ENCODE measurements around the gene ISOC2. TPM values are rescaled to one million over a fixed set of nuclear protein-coding genes. Genes with fewer than 3 reads are reported as not detected.

The ISOC2 gene
- total RNA-seq, 6 experiments from 2014 or later: 60.1 to 81.4 (median 66.8) TPM

DNA sequence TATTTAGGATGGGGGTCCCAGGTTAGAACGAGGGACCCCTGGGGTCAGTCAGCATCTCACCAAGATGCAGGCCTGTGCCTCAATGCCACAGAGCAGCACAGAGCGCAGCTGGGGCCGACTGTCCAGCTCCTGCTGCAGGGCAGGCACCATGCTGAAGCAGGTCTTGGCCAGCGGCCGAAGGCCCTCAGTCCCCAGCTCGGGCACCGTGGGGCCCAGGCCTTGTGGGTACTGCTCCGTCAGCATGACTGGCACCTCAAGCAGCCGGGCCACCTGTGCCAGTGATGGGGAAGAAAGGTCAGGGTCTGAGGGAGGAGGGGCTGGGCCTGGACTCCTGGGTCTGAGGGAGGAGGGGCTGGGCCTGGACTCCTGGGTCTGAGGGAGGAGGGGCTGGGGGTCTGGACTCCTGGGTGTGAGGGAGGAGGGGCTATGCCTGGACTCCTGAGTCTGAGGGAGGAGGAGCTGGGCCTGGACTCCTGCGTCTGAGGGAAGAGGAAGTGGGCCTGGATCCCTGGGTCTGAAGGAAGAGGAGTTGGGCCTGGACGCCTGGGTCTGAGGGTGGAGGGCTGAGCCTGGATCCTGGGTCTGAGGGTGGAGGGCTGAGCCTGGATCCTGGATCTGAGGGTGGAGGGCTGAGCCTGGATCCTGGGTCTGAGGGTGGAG lies 5.7 kb downstream of the ISOC2 start:
- TF ChIP-seq, protein P1, sequence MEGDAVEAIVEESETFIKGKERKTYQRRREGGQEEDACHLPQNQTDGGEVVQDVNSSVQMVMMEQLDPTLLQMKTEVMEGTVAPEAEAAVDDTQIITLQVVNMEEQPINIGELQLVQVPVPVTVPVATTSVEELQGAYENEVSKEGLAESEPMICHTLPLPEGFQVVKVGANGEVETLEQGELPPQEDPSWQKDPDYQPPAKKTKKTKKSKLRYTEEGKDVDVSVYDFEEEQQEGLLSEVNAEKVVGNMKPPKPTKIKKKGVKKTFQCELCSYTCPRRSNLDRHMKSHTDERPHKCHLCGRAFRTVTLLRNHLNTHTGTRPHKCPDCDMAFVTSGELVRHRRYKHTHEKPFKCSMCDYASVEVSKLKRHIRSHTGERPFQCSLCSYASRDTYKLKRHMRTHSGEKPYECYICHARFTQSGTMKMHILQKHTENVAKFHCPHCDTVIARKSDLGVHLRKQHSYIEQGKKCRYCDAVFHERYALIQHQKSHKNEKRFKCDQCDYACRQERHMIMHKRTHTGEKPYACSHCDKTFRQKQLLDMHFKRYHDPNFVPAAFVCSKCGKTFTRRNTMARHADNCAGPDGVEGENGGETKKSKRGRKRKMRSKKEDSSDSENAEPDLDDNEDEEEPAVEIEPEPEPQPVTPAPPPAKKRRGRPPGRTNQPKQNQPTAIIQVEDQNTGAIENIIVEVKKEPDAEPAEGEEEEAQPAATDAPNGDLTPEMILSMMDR (IDR thresholded peaks at IDR 0.05): no peak
- peaks cover 6% of the 10 kb centered on the region for H3K36me3 Mint-ChIP-seq (ENCODE audit: low read depth)
- H3K4me3 Mint-ChIP-seq: no peak overlapping the region
- H3K4me1 Mint-ChIP-seq (ENCODE audit: low read depth): peaks cover 14% of the 10 kb centered on the region
- peaks cover 10% of the 10 kb centered on the region for H3K27me3 Mint-ChIP-seq (ENCODE audit: insufficient read depth)
- no peaks in the 10 kb centered on the region for H3K9me3 Mint-ChIP-seq
- no peak overlapping the region for H3K27ac Mint-ChIP-seq
- DNase-seq: no peak

DNA sequence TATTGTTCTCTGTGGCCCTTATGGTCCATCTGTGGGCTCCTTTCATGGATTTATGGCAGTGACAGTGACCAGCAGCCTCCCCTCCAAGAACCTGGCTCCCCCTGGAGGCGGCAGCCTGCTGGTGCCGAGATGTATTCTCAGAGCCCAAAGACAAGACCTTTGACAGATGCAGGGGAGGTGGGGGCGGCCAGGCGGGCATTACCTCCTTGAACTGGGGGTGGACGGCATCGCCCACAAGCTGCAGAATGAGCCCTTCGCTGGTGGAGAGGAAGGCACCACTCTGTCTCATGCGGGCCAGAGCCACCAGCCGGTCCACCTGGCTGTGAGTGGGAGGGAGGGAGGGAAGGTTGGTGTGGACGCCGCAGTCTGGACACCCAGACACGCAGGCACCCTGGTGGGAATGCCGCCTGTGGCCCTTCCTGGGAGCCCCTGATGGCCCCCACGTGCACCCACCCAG lies 6.6 kb downstream of the ISOC2 start:
- TF ChIP-seq, protein P1 (IDR thresholded peaks at IDR 0.05): peak; percentile 82
- Mint-ChIP-seq H3K9me3 (no peaks in the 10 kb centered on the region), H3K36me3 (ENCODE audit: low read depth) (peaks cover 6% of the 10 kb centered on the region), H3K4me3 (no peak overlapping the region), H3K27ac (no peak overlapping the region), H3K27me3 (ENCODE audit: insufficient read depth) (peaks cover 15% of the 10 kb centered on the region), H3K4me1 (ENCODE audit: low read depth) (peaks cover 5% of the 10 kb centered on the region)
- DNase-seq: peak; percentile 37

DNA sequence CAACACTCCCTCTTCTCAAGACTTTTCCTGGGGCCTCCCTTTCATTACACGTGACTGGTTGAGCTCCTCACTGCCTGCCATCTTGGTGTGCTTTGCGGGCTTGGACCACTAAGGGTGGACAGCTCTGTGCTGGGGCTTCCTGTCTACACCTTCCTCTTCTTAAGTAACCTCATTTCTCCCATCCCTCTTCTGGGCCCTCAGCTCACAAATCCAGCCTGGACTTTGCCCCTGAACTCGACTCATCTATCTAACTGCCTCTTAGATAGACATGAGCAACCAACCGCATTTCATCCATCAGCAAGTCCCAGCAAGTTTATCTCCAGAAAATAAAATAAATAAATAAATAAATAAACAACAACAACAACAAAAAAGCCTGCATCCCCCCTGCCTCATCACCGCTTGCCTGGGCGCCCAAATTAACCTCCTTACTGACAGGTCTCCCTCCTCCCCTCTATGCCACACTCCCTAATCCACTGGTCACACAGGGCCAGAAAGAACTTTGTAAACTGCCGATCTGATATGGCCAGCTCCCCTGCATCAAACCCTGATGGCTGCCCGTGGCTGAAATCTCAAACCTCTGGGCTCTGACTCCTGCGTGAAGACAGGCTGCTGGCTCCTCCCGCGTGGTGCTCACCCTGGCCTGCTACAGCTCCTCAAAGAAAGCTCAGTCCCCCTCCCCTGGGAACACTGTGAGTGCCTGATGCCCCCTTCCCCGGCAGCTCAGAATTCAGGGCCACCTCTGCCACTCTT lies 7.8 kb downstream of the ISOC2 start:
- Mint-ChIP-seq H3K27ac (no peak overlapping the region), H3K27me3 (ENCODE audit: insufficient read depth) (peaks cover 16% of the 10 kb centered on the region), H3K4me1 (ENCODE audit: low read depth) (no peaks in the 10 kb centered on the region), H3K36me3 (ENCODE audit: low read depth) (peaks cover 6% of the 10 kb centered on the region), H3K9me3 (no peaks in the 10 kb centered on the region), H3K4me3 (no peak overlapping the region)
- DNase-seq: no peak
- TF ChIP-seq, protein P1 (IDR thresholded peaks at IDR 0.05): no peak

DNA sequence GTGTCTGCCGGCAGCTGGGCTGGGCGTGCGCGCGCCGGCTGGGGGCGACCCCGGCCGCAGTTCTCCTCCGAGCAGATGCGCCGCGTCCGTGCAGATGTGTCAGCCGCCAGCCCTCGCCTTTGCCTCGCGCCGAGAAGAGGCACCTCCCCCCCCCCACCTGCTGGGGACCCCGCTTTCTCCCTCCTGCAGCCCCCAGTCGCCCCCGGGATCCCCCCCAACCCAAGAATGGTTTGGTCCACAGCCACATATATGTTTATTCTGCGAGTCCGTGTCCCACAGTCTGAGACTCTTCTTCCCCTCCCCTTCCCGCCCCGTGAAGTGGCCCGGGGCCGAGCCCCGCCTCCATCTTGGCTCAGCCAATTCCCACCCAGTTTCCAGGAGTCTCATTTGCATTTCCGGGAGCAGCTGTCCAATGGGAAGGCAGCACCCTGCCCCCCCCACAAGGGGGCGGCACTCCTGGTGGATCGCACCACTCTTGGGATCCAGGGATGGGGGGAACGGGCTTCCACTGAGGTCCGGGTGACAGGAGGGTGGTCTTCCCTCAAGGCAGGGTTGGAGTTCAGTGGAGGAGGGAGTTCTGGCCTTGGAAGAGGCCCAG lies 8.6 kb downstream of the ISOC2 start:
- H3K4me3 Mint-ChIP-seq: no peak overlapping the region
- TF ChIP-seq, protein P1 (IDR thresholded peaks at IDR 0.05): peak; percentile 62
- peaks cover 6% of the 10 kb centered on the region for H3K36me3 Mint-ChIP-seq (ENCODE audit: low read depth)

DNA sequence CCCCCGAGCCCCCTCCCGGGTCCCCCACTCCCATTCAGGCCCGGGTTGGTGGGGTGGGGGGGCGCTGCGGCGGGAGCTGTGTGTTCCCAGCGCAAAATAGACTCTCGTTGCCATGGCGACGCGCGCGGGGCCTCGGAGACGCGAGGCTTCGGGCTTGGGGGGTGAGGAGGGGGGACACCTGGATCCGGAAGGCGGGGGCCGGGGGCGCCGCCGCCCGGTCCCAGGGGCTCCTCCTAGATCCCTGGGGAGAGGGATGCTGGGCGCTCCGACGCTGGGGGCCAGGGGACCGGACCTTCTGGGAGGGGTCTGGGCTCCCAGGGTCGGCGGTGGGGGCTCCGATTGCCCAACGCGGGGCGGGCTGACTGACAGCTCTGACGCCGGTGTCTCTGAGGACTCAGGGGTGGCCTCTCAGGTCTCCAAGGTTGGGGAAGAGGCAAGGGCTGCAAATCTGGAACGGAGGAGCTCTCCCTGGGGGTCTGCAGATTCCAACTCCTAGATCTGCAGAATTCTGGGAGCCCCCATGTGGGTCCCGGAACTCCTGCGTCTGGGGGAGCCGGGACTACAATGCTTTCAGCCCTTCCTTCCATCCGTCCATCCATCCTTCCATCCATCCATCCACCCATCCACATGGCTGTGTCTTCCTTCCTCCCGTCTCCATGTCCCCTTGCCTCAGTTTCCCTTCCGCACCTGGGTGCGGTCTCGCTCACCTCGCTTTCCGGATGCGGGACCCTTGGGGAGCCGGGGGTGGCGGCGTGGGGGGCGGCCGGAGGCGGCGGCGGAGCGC lies 9.3 kb downstream of the ISOC2 start:
- Mint-ChIP-seq H3K27ac (no peak overlapping the region), H3K36me3 (ENCODE audit: low read depth) (peaks cover 6% of the 10 kb centered on the region), H3K4me1 (ENCODE audit: low read depth) (no peaks in the 10 kb centered on the region), H3K9me3 (no peaks in the 10 kb centered on the region), H3K27me3 (ENCODE audit: insufficient read depth) (peaks cover 16% of the 10 kb centered on the region), H3K4me3 (no peak overlapping the region)
- TF ChIP-seq, protein P1 (IDR thresholded peaks at IDR 0.05): no peak
- no peak for DNase-seq

More for the DNA sequence above, 8.6 kb downstream of the ISOC2 start:
- H3K4me1 Mint-ChIP-seq (ENCODE audit: low read depth): no peaks in the 10 kb centered on the region
- no peak overlapping the region for H3K27ac Mint-ChIP-seq
- DNase-seq: peak; percentile 26
- H3K9me3 Mint-ChIP-seq: no peaks in the 10 kb centered on the region
- peaks cover 16% of the 10 kb centered on the region for H3K27me3 Mint-ChIP-seq (ENCODE audit: insufficient read depth)

All from HFFc6 (cell line).